GM18868 (cell line): ENCODE results near the gene CERK.
"Not testable (repeated sequence)": the region's sequence is repeated elsewhere in the genome, so short reads cannot be mapped to it uniquely, and the experiment has no call there.

ENCODE experiments used
- ATAC-seq: cut with Tn5 transposase; IDR thresholded peaks from one replicate; pipeline ENCODE4 v1.9.1; 2021; ENCODE audit warnings: mild to moderate bottlenecking, moderate library complexity; ENCODE audit not compliant: unreplicated experiment

Gene CERK

DNA sequence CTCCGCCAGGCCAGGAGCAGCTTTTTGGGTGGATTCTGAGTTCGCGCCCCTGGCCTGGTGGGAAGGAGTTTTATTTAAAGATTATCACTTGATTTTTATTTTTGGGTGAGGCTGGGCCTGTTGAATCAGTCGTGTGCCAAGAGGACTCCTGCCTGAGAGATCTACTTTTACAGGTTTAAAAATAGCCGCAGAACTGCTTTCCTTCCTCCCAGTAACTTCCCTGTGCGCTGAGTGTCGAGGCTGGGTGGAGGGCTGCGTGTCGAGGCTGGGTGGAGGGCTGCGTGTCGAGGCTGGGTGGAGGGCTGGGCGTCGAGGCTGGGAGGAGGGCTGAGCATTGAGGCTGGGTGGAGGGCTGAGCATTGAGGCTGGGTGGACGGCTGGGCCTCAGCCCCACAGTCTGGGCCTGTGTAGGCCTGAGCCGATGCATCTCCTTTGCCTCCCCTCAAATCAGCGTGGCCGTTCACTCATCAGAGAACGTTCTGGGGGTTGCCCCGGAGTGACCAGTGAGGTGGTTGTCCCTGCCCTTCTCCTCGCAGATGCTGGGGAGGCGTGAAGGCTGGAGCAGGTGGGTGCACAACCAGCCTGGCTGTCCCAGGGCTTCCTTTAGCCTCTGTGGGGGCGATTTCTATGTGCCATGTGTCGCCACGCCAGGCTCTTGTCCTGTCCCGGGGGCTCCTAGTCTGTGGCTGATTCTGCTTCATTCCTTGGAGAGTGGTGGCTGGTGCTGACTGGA, 87.8 kb downstream of the CERK start:
- no peak for ATAC-seq

DNA sequence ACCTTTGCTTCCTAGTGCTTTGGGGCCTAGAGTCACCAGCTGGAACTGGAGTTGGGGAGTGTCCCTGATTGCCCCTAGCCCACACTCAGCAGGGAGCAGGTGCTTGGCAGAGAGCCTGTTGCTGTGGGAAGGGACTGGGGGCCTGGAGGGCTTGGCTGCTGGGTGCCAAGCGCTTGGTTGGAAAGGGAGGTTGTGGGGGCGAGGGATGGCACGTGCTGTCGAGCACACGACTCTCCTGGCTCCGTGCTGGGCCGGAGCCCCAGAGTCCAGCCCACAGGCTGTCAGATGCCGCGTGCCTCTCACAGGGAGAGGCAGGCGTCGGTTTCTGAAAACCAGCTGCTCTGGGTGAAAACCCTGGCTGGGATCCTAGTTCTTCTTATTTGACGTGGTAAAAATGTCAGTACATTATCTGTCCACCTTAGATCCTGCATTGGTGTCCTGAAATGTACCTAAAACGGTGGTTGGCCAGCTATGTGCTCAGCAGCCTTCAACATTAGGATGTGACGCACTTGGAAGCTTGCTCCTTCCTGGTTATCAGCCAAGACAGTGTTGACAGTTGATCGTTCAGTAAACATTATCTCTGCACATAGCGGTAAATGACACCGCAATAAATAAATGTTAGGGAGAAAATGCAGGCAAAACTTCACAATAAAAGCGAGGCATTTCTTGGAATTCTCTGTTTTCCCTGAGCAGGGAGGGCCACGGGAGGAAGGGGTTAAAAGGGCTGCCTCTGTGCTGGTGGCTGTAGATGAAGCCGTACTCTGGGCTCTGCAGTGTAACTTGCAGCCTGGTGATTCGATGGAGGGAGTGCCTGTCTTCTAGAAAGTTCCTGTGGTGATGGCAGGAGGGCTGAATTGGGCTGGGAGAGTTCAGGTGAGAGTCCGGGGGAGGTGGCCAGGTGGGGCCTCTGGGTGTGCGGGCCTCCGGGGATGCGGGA, 88.6 kb downstream of the CERK start:
- no peak for ATAC-seq

DNA sequence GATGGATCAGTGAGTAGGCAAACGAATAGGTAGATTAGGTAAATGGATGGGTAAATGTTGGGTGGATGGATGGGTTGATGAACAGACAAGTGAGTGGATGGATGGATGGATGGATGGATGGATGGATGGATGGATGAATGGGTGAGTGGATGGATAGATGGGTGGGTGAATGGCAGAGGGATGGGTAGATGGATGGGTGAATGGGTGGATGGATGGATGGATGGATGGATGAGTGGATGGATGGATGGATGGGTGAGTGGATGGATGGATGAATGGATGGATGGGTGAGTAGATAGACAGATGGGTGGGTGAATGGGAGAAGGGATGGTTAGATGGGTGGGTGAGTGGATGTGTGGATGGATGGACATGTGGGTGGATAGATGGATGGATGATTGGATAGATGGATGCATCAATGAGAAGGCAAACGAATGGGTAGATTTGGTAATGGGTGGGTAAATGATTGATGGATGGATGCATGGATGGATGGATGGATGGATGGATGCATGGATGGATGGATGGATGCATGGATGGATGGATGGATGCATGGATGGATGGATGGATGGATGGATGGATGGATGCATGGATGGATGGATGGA, 89.7 kb downstream of the CERK start:
- not testable (repeated sequence) for ATAC-seq

DNA sequence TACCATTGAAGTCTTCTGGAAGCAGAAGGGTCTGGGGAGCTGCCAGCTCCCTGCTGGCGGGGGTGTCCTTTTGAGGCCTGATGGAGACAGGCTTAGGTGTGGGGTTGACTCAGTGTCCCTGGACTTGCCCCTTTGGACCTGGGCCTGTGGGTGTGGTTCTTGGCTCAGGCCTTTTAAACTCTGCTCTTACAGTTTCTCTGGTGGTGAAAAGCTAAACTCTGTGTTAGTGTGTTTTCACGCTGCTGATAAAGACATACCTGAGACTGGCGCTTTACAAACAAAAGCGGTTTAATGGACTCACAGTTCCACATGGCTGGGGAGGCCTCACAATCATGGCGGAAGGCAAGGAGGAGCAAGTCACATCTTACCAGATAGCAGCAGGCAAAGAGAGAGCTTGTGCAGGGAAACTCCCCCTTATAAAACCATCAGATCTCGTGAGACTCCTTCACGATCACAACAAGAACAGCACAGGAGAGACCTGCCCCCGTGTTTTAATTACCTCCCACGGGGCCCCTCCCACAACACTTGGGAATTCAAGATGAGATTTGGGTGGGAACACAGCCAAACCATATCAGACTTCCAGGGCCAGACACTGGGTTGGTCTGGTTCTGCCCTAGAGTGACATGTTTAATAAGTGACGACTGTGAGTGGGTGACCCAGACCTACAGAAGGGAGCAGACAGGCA, 91.4 kb downstream of the CERK start:
- ATAC-seq, result no peak

DNA sequence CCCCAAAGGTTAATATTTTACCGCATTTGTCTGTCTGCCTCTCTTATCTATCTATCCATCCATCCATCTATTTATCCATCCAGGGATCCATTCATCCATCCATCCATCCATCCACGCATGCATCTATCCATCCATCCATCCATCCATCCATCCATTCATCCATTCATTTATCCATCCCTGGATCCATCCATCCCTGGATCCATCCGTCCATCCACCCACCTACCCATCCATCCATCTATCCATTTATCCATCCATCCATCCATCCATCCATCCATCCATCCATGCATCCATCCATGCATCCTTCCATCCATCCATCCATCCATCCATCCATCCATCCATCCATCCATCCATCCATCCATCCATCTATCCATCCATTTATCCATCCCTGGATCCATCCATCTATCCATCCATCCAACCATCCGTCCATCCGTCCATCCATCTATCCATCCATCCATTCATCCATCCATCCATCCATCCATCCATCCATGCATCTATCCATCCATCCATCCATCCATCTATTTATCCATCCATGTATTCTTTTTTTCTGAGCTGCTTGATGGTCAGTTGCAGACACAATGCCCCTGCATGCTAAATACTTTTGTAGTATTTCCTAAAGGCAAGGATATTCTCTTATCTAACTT, 95.1 kb downstream of the CERK start:
- not testable (repeated sequence) for ATAC-seq

DNA sequence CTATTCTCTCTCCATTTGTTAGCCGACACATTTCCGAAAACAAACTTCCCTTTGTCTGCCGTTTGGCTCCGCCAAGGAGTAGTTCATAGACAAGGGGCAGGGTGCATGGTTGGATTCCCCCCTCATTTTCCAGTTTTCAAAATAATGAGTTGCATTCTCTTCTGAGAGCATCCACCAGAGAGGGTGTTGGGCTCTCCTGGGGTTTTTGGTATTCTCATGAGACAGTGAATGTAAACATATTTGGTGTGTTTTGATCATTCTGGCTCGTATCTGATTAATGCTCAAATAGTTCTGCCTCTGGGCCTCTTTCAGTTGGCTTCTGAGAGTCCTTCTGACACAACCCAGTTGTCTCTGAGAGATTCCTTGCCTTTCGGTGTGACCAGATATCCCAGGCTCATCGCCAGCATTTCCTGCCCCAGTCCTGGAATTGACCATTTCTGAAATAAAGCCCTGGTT, 96.2 kb downstream of the CERK start:
- no peak for ATAC-seq

DNA sequence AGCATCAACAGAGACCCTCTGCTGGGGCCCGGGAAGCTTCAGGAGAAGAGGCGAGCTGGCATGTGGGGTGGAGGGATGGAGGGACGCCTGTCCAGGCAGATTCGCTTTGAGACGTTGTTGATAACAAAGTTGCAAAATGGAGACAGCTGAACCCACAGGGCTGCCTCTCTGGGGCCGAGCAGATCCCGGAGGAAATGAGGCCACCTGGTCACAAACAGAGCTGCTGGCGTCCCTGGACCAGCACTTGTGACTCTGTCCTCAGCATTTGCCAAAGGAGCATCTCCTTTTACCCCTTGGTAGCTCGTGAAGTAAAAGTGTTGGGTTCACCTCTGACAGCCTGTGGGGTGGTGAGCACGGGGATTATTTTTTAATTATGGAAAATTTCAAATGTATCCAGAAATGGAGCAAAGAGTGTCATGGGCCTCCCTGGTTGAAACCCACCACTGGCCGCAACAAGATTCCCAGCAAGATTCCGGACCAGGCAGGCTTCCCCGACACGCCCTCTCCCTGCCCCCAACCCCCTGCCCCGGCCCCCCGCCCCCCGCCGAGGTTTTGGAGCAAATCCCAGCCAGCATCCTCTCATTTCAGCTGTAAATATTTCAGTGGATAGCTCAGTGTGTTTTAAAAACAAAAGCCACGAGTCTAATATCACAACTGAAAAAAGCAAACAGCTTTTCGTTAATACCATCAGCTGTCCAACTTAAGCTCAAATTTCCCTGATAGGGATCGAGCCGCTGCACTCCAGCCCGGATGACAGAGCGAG, 97.6 kb downstream of the CERK start:
- ATAC-seq, result no peak

DNA sequence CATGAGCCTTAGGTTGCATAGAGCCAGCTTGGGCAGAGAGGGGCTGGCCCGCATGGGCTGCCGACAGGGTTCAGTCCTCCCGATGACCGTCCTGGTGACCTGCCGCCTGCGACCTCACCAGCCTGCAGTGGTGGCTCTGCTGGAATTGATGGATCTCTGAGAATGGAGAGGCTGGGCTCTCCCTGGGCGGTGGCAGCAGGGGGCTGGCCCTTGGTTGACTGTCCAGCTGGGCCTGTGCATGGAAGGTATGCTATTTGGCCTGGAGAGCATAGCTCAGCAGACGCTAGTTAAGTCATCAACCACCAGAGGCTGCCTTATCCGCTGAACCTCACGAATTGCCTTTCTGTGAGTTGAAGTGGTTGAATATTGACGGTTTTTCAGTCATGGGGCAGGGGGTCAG, 98.2 kb downstream of the CERK start:
- no peak for ATAC-seq

DNA sequence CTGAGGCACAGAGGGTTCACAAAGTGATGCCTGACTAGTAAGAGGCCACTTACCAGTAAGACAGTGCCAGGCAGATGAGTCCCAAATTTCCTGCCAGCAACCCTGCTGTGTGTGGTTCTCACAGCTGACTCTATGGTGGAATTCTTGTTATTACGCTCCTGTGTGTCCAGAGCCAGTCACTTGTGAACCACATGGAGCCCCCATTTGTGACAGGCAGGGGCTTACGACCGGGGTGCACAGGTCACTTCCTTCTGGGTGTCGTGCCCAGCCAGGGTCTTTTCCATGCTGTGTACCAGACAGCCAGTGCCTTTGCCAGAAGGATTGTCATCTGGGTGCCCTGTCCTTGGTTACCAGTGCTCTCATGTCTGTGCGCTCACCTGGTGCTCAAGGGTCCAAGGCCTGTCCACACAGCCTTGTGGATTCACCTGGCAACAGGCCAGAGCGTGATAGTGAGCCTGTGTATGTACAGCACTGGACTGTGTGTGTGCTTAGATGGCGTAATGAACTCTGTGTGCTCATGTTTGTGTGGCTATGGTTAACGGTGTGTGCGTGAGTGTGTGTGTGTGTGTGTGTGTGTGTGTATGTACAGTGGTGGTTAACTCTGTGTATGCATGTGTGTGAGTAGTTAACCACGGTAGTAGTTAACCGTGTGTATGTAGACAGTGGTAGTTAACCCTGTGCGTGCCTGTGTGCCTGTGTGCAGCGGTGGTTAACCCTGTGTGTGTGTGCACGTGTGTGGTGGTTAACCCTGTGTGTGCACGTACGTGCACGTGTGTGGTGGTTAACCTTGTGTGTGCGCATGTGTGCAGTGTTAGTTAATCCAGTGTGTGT, 99.2 kb downstream of the CERK start:
- no peak for ATAC-seq

DNA sequence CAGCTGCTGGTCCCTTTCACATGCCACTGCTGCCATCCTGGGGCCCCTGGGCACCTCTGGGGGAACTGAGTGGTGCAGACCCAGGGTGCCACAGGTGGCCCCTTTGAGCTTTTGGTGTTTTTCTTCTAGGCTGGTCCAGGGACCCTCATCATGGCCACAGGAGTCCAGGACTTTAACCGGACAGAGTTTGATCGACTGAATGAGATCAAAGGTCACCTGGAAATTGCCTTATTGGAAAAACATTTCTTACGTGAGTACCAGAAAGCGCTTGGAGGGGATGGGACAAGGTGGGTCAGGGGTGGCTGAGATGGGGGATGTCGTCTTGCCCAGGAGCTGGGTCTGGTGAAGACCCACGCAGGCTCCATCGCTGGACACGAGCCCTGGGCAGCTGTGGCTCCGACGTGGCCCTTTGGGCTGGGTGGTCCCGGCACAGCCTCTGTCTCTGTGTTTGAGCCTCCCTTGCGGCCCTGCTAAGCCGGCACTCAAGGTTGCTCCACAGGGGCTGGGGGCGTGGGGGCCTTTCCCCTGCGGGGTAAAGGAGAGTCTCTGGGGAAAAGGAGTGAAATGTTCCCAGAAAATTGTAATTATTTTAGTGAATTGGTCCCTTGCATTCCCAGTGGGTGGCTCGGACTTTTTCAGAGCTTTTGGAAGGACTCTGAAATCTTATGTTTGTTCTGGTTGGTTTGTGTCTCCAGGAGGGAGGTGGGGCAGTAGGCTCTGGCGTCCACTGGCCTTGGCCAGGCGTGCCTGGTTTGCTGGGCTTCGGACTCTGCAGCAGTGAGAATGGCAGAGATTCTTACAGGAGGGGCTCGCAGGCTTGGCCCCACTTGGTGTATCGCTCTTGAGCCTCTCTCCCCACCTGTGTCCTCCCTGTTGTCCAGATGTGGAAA, 100.1 kb downstream of the CERK start:
- no peak for ATAC-seq

DNA sequence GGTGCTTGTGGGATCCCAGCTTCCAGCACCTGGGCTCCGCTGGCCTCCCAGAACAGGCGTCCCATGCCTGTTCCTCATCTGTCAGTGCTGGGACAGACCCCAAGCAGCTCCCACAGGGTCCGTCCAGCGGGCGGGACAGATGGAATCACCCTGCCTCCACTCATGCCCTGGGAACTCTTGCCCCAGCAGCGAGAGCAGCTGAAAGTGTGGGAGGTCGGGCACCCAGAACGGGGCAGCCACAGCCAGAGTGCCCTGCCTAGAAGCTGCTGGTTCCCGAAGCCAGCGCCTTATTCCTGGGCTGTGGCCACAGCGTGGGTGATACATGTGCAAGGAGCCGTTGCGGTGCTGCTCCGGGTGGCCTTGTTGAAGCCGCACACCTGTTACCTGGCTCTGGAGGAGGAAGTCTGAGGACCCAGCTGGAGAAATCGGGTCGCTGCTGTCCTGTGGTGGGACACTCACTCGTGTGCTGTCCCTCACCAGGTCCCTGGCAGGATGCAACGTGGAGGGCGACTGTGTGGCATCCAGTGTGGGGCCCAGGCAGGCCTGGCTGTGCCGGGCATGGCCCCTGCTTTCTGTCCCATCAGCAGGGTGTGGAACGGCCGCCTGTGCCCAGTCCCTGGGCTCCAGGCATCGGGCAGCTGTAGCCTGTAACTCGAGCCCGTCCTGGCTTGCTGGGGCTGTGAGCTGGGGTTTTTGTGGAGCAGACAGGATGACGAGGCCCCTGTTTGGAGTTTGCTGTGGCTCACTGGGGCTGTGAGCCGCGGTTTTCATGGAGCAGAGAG, 101.6 kb downstream of the CERK start:
- no peak for ATAC-seq

DNA sequence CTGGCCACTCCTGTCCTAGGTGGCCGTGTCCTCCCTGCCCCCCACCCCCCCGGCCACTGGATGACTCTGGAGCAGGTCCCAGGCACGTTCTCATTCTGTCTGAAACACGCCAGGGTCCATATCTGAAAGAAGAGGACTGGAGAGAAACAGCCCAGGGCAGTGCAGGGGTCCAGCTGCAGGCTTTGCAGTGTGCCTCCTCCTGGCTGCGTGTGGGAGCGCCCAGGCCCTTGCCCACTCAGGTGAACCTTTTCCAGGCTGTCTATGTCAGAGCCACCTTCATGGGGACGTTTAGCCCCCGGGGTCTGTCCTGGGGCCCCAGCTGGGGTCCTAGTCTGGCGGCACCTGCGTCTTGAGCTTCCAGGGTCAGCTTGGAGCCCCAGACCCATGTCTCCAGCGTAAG, 102.3 kb downstream of the CERK start:
- no peak for ATAC-seq

DNA sequence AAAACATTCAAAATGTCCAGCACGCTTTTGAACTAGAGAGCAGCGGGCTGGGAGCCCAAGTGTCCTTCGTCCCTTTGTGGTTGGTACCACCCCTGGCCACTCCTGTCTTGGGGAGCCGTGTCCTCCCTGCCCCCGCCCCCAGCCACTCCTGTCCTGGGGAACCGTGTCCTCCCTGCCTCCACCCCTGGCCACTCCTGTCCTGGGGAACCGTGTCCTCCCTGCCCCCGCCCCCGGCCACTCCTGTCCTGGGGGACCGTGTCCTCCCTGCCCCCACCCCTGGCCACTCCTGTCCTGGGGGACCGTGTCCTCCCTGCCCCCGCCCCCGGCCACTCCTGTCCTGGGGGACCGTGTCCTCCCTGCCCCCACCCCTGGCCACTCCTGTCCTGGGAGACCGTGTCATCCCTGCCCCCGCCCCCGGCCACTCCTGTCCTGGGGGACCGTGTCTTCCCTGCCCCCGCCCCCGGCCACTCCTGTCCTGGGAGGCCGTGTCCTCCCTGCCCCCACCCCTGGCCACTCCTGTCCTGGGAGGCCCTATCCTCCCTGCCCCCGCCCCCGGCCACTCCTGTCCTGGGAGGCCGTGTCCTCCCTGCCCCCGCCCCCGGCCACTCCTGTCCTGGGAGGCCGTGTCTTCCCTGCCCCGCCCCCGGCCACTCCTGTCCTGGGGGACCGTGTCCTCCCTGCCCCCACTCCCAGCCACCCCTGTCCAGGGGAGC, 102.9 kb downstream of the CERK start:
- not testable (repeated sequence) for ATAC-seq
